ENCODE measurements around the gene KYAT1. TPM values are rescaled to one million over a fixed set of nuclear protein-coding genes. Genes with fewer than 3 reads are reported as not detected.
A peak's percentile ranks its signal among the peaks of the same experiment; 100 is the strongest.

Gene KYAT1
- total RNA-seq, 1 experiment from 2014 or later = 14.6 TPM

GRCh38 chr9:128808543-128808942, 73.2 kb downstream of the KYAT1 start:
- TF ChIP-seq, protein P1, sequence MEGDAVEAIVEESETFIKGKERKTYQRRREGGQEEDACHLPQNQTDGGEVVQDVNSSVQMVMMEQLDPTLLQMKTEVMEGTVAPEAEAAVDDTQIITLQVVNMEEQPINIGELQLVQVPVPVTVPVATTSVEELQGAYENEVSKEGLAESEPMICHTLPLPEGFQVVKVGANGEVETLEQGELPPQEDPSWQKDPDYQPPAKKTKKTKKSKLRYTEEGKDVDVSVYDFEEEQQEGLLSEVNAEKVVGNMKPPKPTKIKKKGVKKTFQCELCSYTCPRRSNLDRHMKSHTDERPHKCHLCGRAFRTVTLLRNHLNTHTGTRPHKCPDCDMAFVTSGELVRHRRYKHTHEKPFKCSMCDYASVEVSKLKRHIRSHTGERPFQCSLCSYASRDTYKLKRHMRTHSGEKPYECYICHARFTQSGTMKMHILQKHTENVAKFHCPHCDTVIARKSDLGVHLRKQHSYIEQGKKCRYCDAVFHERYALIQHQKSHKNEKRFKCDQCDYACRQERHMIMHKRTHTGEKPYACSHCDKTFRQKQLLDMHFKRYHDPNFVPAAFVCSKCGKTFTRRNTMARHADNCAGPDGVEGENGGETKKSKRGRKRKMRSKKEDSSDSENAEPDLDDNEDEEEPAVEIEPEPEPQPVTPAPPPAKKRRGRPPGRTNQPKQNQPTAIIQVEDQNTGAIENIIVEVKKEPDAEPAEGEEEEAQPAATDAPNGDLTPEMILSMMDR (conservative IDR thresholded peaks at IDR 0.05) = no peak
- Histone ChIP-seq H3T11ph (ENCODE audit: low read length) (no peak overlapping the region), H3K56ac (ENCODE audit: insufficient read length, low read depth, low read length) (no peak overlapping the region), H2BK12ac (ENCODE audit: insufficient read length, low read depth, low read length) (no peak overlapping the region), H3K27me3 (ENCODE audit: insufficient read depth, low read length) (no peaks in the 10 kb centered on the region), H3K9ac (ENCODE audit: extremely low read depth, insufficient read length, low read length) (no peak overlapping the region), H2AFZ (ENCODE audit: low read length) (no peak overlapping the region), H2BK120ac (ENCODE audit: low read depth, low read length, poor library complexity, severe bottlenecking) (no peak overlapping the region), H3K23me2 (ENCODE audit: insufficient read length, low read depth, low read length, poor library complexity, severe bottlenecking) (no peaks in the 10 kb centered on the region), H4K8ac (replicated peaks; ENCODE audit: insufficient read length, low read depth, low read length) (no peak overlapping the region), H3K4me1 (ENCODE audit: insufficient read depth, low read length) (no peaks in the 10 kb centered on the region), H3K27ac (ENCODE audit: insufficient read length, low read depth, low read length) (no peak overlapping the region), H3K79me1 (ENCODE audit: insufficient read depth, low read depth, low read length, poor library complexity, severe bottlenecking) (no peaks in the 10 kb centered on the region), H3K18ac (ENCODE audit: insufficient read length, low read depth, low read length) (no peak overlapping the region), H4K91ac (ENCODE audit: insufficient read length, low read depth, low read length) (no peak overlapping the region), H3K23ac (ENCODE audit: insufficient read length, low read depth, low read length) (no peak overlapping the region), H2BK20ac (ENCODE audit: low read depth, low read length, poor library complexity, severe bottlenecking) (no peak overlapping the region), H4K5ac (ENCODE audit: insufficient read length, low read depth, low read length) (no peak overlapping the region), H3K9me3 (ENCODE audit: control insufficient read depth, low read depth, low read length) (no peaks in the 10 kb centered on the region), H4K20me1 (ENCODE audit: control insufficient read depth, insufficient read depth, insufficient read length) (no peaks in the 10 kb centered on the region), H3K4ac (ENCODE audit: low read depth, low read length) (no peak overlapping the region), H3K79me2 (ENCODE audit: insufficient read depth, low read length) (no peaks in the 10 kb centered on the region), H3K4me2 (ENCODE audit: insufficient read depth, insufficient read length, low read length) (no peak overlapping the region), H2BK15ac (ENCODE audit: low read depth, low read length) (no peak overlapping the region), H2BK5ac (ENCODE audit: insufficient read length, low read length) (no peak overlapping the region), H3K14ac (ENCODE audit: insufficient read depth, low read length) (no peak overlapping the region), H2AK5ac (ENCODE audit: insufficient read length, low read length) (no peak overlapping the region)
- Mint-ChIP-seq H3K4me1 (no peaks in the 10 kb centered on the region), H3K4me3 (no peak overlapping the region; a peak in 1 of 5 replicates), H3K36me3 (ENCODE audit: insufficient read depth in 1 of 3, low read depth in 3 of 3) (peaks cover 2 to 30% (median 27%) of the 10 kb centered on the region in 3 experiments; a peak in 5 of 7 replicates), H3K27me3 (ENCODE audit: low read depth) (no peaks in the 10 kb centered on the region), H3K9me3 (no peaks in the 10 kb centered on the region), H3K27ac (0 out of 7 replicates have a peak overlapping the region, but pooled peaks of 1 of the 3 experiments have one; percentile 23)
- DNase-seq = no peak
- WGBS (ENCODE audit: extremely low coverage, insufficient read length, low lambda C conversion rate) = no CpG with 5 or more reads among the region's 3 CpGs
